A549 (cell line): ENCODE data around the gene TBC1D8. TPM values are rescaled to one million over a fixed set of nuclear protein-coding genes. Genes with fewer than 3 reads are reported as not detected.

Experiments
- ATAC-seq, 2 experiments: fragments of 200-7000 bp in 1 of 2; fragments of >200 bp in 1 of 2; cut with Nextera tagmentation in 1 of 2; cut with Tn5 transposase in 1 of 2; 3 replicates each; pipeline versions ENCODE4 v1.8.0 to v1.9.1; 2018 to 2020; ENCODE audit warnings: mild to moderate bottlenecking in 1 of 2, moderate library complexity in 1 of 2
- CTCF ChIA-PET: fragments of 300-600 bp; sonication (Branson Sonifier 250); formaldehyde crosslinking; extraction: SDS; loops from one replicate; lab custom pipeline; 2021; ENCODE audit warnings: antibody characterized with exemption, inconsistent platforms; lab: Yijun Ruan, JAX
- POLR2A ChIA-PET: fragments of 350-600 bp; formaldehyde crosslinking; extraction: SDS; loops from one replicate; lab custom pipeline; 2021; ENCODE audit warnings: antibody characterized with exemption, inconsistent platforms; lab: Yijun Ruan, JAX
- DNase-seq, 2 experiments: peaks; one replicate each; pipeline versions ENCODE4 v3.0.0 to v3.0.0-alpha.2; 2011 to 2016; ENCODE audit warnings: low read depth in 1 of 2, low spot score in 1 of 2
- FAIRE-seq: peaks from 2 replicates; lab custom pipeline; 2011; peaks lifted over from hg19 to GRCh38; lab: Jason Lieb, UNC
- H3K27ac ChIP-seq, 2 experiments: fragments of >200 bp; sonication (Bioruptor Twin); formaldehyde crosslinking; 3 replicates each; pipeline ENCODE4 v1.5.1; 2016 to 2017
- H3K4me1 ChIP-seq: fragments of >200 bp; sonication (Bioruptor Twin); formaldehyde crosslinking; 3 replicates; pipeline ENCODE4 v1.6.1; 2016
- H3K4me2 ChIP-seq: fragments of >200 bp; sonication (Bioruptor Twin); formaldehyde crosslinking; 3 replicates; pipeline ENCODE4 v1.6.1; 2016
- H3K4me3 ChIP-seq: fragments of >200 bp; sonication (Bioruptor Twin); formaldehyde crosslinking; 3 replicates; pipeline ENCODE4 v1.5.1; 2016
- H3K9me3 ChIP-seq: fragments of >200 bp; sonication (Bioruptor Twin); formaldehyde crosslinking; 3 replicates; pipeline ENCODE4 v1.6.1; 2016
- EHMT2 ChIP-seq: fragments of 200-600 bp; sonication (generic); IDR thresholded peaks from 2 replicates; pipeline ENCODE4 v1.6.1; 2016; ENCODE audit warnings: antibody characterized with exemption, low read depth, mild to moderate bottlenecking, moderate library complexity
- ESRRA ChIP-seq: fragments of 150-350 bp; IDR thresholded peaks from 2 replicates; pipeline ENCODE4 v1.6.1; 2014; ENCODE audit warnings: mild to moderate bottlenecking, low read length, borderline replicate concordance
- FOXS1 ChIP-seq: fragments of 250-450 bp; sonication (Bioruptor Pico); IDR thresholded peaks from 2 replicates; pipeline ENCODE4 v1.5.0; 2020; ENCODE audit warnings: mild to moderate bottlenecking, moderate library complexity
- NFE2L2 ChIP-seq: fragments of 150-350 bp; conservative IDR thresholded peaks from 2 replicates; pipeline ENCODE4 v1.6.1; 2014; ENCODE audit warnings: low read length
- POLR2A ChIP-seq: IDR thresholded peaks from 2 replicates; pipeline ENCODE4 v1.6.1; 2012; ENCODE audit warnings: mild to moderate bottlenecking, low read length
- RARB ChIP-seq: fragments of 250-450 bp; sonication (Bioruptor Pico); IDR thresholded peaks from 2 replicates; pipeline ENCODE4 v1.8.0; 2021; ENCODE audit warnings: mild to moderate bottlenecking, moderate library complexity
- TP53 ChIP-seq: fragments of 250-450 bp; sonication (Bioruptor Pico); IDR thresholded peaks from 2 replicates; pipeline ENCODE4 v1.5.0; 2021; ENCODE audit warnings: mild to moderate bottlenecking, moderate library complexity
- WGBS: methylation state at CpG from one replicate; pipeline ENCODE4 v1.1.6; 2017; ENCODE audit errors: missing lambda C conversion rate; 5-methylcytosine and 5-hydroxymethylcytosine counted together
- polyA plus RNA-seq, 4 experiments: library from polyadenylated mRNA; depleted of rRNA in 3 of 4; stranded (reverse); fragments of >200 nt; fragmentation: RNase III in 1 of 4; extraction: RNeasy Plus Mini Kit Qiagen cat#74134 plus additional on column Dnase treatment in 1 of 4; gene quantifications; 2 replicates in 3 of 4; 3 replicates in 1 of 4; pipeline ENCODE4 v1.2.3, GENCODE V29; 2011 to 2017
- TF ChIP-seq, protein P1 (sequence below): IDR thresholded peaks from 2 replicates; pipeline ENCODE4 v1.6.1; 2012; ENCODE audit warnings: low read depth, borderline replicate concordance
- TF ChIP-seq, protein P2 (sequence below): fragments of >200 bp; sonication (Bioruptor Twin); formaldehyde crosslinking; IDR thresholded peaks from 3 replicates; pipeline ENCODE4 v1.5.1; 2016
- TF ChIP-seq, protein P3 (sequence below): fragments of 200-600 bp; sonication (generic); IDR thresholded peaks from 2 replicates; pipeline ENCODE4 v1.6.1; 2016; ENCODE audit warnings: antibody characterized with exemption, mild to moderate bottlenecking, moderate library complexity
- TF ChIP-seq, protein P4 (sequence below): IDR thresholded peaks from 2 replicates; pipeline ENCODE4 v1.6.1; 2012

The TBC1D8 gene
- polyA plus RNA-seq, 2 of the 4 experiments (the other 2 are of a cell fraction), result 35.3 to 107 TPM

DNA sequence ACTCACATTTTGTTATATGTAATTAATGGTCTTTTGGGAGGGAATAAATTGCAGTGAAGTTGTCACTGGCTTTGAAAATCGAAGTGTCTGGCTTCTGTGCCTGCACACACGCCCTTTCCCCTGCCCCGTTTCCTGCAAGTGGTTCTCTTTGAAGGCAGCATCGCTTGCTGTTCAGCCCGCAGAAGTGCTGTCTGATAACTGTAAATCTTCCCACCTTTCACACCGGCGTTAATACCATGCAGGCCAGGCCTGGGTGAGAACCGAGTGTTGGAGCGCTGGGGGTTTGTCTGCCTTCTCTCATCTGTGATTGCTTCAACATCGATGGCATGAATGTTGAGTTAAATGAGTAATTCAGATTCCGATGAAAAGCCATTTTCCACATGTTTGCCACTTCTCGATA lies 187.0 kb downstream of the TBC1D8 start:
- ChIA-PET CTCF (interaction anchor here (0.8 to 1.1 kb wide), 2 partner anchors 8 to 18 kb away, joined by 3 to 4 read pairs; no protein-coding TSS in a partner anchor), POLR2A (no interaction called here)
- ATAC-seq, result no peak
- no peak for DNase-seq
- no peak overlapping the region for H3K4me3 ChIP-seq
- no peaks in the 10 kb centered on the region for H3K9me3 ChIP-seq
- TF ChIP-seq, protein P1, sequence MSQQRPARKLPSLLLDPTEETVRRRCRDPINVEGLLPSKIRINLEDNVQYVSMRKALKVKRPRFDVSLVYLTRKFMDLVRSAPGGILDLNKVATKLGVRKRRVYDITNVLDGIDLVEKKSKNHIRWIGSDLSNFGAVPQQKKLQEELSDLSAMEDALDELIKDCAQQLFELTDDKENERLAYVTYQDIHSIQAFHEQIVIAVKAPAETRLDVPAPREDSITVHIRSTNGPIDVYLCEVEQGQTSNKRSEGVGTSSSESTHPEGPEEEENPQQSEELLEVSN, result no peak
- TF ChIP-seq, protein P2, sequence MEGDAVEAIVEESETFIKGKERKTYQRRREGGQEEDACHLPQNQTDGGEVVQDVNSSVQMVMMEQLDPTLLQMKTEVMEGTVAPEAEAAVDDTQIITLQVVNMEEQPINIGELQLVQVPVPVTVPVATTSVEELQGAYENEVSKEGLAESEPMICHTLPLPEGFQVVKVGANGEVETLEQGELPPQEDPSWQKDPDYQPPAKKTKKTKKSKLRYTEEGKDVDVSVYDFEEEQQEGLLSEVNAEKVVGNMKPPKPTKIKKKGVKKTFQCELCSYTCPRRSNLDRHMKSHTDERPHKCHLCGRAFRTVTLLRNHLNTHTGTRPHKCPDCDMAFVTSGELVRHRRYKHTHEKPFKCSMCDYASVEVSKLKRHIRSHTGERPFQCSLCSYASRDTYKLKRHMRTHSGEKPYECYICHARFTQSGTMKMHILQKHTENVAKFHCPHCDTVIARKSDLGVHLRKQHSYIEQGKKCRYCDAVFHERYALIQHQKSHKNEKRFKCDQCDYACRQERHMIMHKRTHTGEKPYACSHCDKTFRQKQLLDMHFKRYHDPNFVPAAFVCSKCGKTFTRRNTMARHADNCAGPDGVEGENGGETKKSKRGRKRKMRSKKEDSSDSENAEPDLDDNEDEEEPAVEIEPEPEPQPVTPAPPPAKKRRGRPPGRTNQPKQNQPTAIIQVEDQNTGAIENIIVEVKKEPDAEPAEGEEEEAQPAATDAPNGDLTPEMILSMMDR, result no peak
- no peak overlapping the region for H3K4me2 ChIP-seq
- FAIRE-seq, result no peak
- no peak overlapping the region for H3K27ac ChIP-seq
- WGBS, result 93% methylated on average over 12 of the region's 12 CpGs
- H3K4me1 ChIP-seq, result no peaks in the 10 kb centered on the region

DNA sequence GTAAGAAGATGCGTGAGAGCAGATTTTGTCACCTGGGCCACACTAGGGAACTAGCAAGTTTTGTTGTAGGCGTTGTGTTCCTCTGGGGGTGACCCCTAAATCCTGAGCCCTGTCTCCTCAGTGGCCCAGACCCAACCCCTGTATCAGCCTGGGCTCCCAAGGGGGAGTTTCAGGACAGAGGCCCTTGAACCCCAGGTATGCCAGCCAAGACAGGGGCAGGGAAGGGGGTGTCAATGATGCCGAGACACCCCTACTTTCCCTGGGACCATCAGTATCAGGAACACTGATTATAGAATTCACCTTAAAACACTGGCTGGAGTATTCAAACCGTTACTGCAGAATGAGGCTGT lies 188.2 kb downstream of the TBC1D8 start:
- ATAC-seq (no peak), FAIRE-seq (no peak)
- WGBS, result 93% methylated on average over 4 of the region's 4 CpGs

DNA sequence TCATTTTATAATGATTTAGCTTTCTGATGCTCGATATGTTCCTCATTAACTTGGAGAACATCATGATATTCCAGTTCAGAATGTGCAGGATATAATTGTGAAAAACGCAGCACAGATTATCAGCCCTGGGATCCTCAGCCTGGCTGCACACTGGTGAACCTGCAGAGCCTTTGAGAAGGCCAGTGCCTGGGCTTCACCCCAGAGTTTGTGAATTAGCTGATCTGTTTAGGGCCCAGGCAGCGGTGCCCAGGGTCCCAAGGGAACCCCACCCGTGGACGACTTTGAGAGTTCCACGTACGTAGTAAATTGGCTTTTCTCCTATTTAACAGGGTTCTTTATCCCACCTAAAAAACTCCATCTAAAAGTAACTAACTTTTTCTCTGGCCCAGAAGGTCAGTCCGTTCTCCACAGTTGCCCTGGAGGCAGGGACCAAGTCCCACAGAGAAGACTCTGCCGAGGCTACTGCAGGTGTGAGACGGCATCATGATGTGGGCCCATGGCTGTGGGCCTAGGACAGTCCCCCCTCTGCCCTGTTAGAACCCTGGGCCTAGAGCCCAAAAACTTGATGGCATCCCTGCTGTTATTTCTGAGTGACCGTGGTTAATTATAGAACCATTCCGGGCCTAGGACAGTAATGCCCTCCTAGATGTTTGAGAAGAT lies 188.7 kb downstream of the TBC1D8 start:
- TF ChIP-seq POLR2A (no peak), FOXS1 (CRISPR knock-in tag) (no peak), TP53 (CRISPR knock-in tag) (no peak), NFE2L2 (no peak)
- TF ChIP-seq, protein P1, result no peak
- TF ChIP-seq, all 56 proteins: peak for 0
- DNase-seq (no peak), FAIRE-seq (no peak), ATAC-seq (no peak)
- H3K4me3 ChIP-seq, result no peak overlapping the region
- ChIA-PET POLR2A (no interaction called here), CTCF (no interaction called here)
- WGBS, result 96% methylated on average over 11 of the region's 12 CpGs
- H3K27ac ChIP-seq, result no peak overlapping the region
- H3K9me3 ChIP-seq, result no peaks in the 10 kb centered on the region
- no peak overlapping the region for H3K4me2 ChIP-seq
- H3K4me1 ChIP-seq, result peaks cover 9% of the 10 kb centered on the region

More for the DNA sequence above, 188.2 kb downstream of the TBC1D8 start:
- ChIA-PET POLR2A (no interaction called here), CTCF (no interaction called here)
- TF ChIP-seq RARB (CRISPR knock-in tag) (no peak), ESRRA (no peak), EHMT2 (no peak)
- TF ChIP-seq, protein P3, sequence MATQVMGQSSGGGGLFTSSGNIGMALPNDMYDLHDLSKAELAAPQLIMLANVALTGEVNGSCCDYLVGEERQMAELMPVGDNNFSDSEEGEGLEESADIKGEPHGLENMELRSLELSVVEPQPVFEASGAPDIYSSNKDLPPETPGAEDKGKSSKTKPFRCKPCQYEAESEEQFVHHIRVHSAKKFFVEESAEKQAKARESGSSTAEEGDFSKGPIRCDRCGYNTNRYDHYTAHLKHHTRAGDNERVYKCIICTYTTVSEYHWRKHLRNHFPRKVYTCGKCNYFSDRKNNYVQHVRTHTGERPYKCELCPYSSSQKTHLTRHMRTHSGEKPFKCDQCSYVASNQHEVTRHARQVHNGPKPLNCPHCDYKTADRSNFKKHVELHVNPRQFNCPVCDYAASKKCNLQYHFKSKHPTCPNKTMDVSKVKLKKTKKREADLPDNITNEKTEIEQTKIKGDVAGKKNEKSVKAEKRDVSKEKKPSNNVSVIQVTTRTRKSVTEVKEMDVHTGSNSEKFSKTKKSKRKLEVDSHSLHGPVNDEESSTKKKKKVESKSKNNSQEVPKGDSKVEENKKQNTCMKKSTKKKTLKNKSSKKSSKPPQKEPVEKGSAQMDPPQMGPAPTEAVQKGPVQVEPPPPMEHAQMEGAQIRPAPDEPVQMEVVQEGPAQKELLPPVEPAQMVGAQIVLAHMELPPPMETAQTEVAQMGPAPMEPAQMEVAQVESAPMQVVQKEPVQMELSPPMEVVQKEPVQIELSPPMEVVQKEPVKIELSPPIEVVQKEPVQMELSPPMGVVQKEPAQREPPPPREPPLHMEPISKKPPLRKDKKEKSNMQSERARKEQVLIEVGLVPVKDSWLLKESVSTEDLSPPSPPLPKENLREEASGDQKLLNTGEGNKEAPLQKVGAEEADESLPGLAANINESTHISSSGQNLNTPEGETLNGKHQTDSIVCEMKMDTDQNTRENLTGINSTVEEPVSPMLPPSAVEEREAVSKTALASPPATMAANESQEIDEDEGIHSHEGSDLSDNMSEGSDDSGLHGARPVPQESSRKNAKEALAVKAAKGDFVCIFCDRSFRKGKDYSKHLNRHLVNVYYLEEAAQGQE, result no peak
- TF ChIP-seq, protein P4, sequence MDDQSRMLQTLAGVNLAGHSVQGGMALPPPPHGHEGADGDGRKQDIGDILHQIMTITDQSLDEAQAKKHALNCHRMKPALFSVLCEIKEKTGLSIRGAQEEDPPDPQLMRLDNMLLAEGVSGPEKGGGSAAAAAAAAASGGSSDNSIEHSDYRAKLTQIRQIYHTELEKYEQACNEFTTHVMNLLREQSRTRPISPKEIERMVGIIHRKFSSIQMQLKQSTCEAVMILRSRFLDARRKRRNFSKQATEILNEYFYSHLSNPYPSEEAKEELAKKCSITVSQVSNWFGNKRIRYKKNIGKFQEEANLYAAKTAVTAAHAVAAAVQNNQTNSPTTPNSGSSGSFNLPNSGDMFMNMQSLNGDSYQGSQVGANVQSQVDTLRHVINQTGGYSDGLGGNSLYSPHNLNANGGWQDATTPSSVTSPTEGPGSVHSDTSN, result no peak
- no peak overlapping the region for H3K4me3 ChIP-seq
- no peak overlapping the region for H3K4me2 ChIP-seq
- H3K4me1 ChIP-seq, result peaks cover 5% of the 10 kb centered on the region
- no peaks in the 10 kb centered on the region for H3K9me3 ChIP-seq
- DNase-seq, result no peak
- H3K27ac ChIP-seq, result no peak overlapping the region
